ENCODE measurements around the gene RAB4A.

The RAB4A gene

GRCh38 chr1:229243638-229244037 lies 27.3 kb upstream of the RAB4A start:
- DNase-seq (ENCODE audit: low read depth in 2 of 2, low spot score in 1 of 2): no peak

- no peak for DNase-seq (ENCODE audit: low read depth in 2 of 2, low spot score in 1 of 2)
Measured at GRCh38 chr1:229244091-229244490, 26.8 kb upstream of the RAB4A start.

GRCh38 chr1:229247871-229248270 lies 23.0 kb upstream of the RAB4A start:
- DNase-seq (ENCODE audit: low read depth in 2 of 2, low spot score in 1 of 2): no peak

DNA sequence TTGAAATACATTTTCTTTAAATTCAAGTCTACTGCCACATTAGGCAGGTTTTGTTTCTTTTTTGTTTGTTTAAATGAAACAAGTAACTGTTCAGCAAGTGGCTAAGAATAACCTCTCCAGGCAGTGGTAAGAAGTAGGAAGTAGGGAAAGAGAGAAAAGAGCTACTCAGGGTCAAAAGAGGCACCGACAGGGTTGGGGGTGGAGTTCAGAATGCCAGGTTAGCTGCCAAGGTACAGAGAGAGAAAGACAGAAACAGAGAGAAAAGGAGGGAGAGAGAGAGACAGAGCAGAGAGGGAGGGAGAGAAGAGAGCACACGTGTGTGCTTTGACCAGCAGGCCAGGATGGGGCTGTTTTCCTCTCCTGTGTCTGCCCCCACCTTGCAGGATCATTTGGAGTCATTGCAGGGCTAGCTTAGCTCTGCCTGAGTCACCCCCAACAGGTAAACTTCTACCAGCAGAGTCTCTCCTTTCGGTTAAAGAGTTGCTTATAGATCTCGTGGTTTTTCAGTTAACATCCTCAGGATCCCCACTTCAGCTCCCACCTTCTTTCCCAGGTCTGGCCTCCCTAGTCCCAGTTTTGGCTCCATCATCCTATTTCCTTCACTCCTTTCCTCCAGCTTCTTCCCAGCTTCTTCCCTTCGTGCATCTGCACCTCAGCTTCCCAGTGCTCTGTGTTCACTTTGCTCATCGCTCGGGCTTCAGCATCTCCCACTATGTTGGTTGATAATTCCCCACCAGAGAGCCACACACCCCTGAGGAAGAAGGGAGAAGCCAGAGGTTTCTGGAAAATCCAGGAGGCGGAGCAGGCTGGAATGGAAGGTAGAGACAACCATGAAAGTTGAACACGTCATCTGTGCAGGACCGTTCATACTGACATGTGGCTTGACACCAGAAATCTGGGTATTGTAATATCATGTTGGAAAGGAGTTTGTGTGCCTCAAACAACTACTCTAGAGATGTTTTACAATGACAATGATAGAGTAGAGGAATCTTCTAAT lies 21.8 kb upstream of the RAB4A start:
- DNase-seq (ENCODE audit: low read depth in 2 of 2, low spot score in 1 of 2): no peak

DNA sequence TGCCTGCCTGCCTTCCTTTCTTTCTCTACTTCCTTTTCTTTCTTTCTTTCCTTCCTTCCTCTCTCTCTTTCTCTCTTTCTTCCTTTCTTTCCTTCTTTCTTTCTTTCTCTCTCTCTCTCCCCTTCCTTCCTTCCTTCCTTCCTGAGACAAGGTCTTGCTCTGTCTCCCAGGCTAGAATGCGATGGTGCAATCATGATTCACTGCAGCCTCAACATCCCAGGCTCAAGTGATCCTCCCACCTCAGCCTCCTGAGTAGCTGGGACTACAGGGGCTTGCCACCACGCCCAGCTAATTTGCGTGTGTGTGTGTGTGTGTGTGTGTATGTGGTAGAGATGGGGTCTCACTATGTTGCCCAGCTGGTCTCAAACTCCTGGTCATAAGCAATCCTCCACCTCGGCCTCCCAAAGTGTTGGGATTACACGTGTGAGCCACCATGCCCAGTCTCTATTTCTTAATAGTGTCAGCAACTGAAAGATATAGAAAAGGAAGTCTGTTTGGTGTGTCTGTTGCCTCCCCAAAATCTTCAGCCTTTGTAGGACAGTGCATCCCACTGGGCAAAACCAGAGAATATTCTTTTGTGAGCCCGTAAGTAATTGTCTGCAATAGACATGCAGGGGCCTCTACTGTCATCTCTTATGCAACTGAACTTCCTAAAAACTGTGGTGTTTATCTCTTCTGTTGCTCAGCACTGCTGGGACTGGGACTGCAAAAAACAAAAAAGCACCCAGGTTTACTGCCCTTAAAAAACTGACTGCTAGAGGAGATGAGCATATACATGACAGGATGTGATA lies 20.9 kb upstream of the RAB4A start:
- no peak for DNase-seq (ENCODE audit: low read depth in 2 of 2, low spot score in 1 of 2)

DNA sequence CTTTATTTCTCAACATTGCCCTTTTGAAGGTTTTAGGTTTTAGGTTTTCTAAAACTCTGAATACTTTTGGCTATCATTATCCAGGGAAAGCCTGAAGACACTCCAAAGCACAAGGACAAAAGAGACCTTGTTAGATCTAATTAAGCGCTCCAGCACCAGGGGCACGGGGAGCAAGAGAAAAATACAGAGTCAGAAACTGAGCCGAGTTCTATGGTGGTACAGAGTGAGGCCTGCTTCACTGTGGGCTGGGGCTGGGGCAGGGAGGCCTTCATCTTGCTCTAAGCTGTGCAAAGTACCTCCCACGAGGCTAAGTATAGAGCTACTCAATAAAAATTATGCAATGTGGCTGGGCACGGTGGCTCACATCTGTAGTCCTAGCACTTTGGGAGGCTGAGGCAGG lies 19.7 kb upstream of the RAB4A start:
- no peak for DNase-seq (ENCODE audit: low read depth in 2 of 2, low spot score in 1 of 2)

DNA sequence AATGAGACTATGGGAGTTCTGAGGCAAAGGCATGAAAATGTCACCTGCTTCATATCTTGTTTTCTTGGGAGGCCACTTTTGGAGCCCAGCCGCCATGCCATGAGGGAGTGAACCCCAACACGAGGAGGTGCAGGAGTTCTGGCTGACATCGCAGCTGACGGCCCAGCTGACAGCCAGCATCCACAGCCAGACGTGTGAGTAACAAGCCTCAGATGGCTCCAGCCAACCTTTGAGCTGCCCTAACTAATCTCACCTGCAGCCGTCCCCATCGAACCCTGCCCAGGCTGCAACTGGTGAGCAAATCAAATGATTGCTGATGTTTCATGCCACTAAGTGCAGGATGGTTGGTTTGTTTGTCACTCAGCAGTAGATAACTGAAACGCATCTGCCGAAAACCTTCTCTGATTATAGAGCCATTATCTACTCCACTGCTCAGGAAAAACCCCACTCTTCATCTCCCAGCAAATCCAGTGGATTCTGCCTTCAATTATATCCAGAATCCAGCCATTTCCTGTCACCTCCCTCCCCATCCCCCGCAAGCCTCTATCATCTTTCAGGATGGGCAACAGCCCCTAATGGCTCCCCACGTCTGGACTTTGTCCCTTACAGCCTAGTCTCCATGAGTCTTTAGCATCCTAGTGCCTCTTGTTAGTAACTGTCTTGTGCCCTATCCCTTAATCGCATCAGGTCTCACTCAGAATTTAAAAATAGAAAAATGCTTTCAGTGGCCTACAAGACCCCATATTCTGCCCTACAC lies 18.5 kb upstream of the RAB4A start:
- no peak for DNase-seq (ENCODE audit: low read depth in 2 of 2, low spot score in 1 of 2)

DNA sequence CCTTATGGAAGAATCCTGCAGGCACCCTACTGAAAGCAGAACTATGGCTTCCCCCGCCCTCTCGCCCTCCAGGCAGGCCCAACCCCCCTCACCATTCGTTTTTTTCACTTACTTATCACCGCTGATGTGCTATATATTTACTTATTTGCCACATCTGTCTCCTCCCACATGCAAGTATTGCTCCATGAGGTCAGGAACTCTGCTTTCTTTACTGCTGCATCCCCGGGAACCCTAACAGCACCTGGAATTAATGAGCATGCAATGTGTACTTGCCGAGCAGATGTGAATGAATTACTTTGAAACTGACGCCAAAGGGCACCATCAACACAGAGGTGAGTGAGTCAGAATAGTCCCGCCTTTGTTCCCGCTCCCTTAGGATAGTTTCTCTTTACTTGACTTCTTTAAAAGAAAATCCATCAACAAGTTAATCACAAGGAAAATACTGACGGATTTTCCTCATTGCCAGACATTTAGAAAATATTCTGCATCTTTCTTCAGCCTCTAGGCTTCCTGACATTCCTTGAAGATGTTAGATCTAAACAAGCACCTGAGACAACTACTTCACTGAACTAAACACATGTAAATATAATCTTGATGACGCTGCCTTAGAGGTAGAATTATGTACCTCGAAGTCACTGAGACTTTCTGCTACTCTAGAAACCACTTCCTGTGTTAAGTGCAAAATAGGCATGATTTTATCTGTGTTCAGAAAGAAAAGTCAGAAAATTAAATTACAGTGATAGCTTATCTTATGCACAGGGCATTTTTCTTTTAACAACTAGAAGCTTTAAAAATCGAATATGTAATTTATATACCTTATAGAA lies 17.5 kb upstream of the RAB4A start:
- no peak for DNase-seq (ENCODE audit: low read depth in 2 of 2, low spot score in 1 of 2)

GRCh38 chr1:229254910-229255541 lies 15.9 kb upstream of the RAB4A start:
- DNase-seq (ENCODE audit: low read depth in 2 of 2, low spot score in 1 of 2): no peak

DNA sequence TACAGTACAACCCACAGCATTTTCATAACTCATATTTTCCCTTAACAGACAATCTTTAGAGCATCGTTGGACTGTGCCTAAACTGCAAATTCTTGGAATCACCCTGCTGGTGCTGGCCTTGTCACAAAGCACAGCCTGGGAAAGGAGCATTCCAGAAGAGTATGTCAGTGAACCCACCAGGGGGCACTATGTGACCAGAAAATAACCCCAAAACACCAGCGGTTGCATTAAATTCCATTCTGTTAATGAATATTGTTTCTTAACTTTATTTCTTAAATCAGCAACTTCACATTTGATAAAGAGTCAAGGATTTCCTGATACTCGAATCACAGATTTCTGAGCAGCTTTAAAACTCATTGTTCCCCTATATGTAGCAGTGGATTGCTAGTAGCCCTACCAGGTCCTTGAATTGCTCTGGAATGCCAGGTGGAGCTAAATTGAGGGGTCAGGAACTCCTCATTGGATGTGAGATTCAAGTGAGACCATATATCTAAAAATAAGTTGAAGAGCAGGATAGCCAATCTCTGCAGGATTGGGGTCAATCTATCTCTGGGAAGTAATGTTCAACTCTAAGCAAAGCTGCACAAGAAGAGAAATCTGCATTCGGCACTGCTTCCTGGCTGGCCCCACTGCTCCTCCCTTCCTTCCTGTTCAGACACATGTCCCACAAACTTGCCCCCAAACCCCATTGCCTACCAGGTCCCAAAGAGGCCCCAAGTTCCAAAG lies 12.7 kb upstream of the RAB4A start:
- DNase-seq (ENCODE audit: low read depth in 2 of 2, low spot score in 1 of 2): peak; percentile 23 to 49

GRCh38 chr1:229258757-229259060 lies 12.2 kb upstream of the RAB4A start:
- no peak for DNase-seq (ENCODE audit: low read depth in 2 of 2, low spot score in 1 of 2)

- no peak for DNase-seq (ENCODE audit: low read depth in 2 of 2, low spot score in 1 of 2)
Measured at GRCh38 chr1:229260297-229260696, 10.6 kb upstream of the RAB4A start.

DNA sequence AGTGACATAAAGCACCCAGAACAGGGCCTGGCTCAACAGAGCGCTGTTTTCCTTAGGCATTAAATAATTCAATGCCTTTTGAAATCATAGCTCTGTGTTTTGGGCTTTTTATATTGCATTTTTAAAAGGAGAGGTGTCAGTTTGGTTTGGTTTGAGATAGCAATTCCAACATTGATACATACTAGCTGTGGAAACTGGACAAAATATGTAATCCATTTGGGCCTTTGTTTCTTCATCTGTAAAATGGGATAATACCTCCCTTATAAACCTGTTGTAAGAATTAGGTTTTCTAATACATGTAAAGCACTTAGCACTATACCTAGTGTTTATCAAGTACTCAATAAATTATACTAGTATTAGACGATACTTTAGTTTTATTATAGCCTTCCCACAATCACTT lies 8.7 kb upstream of the RAB4A start:
- no peak for DNase-seq (ENCODE audit: low read depth in 2 of 2, low spot score in 1 of 2)

- DNase-seq (ENCODE audit: low read depth in 2 of 2, low spot score in 1 of 2): no peak
Measured at GRCh38 chr1:229263254-229263653, 7.7 kb upstream of the RAB4A start.

- DNase-seq (ENCODE audit: low read depth in 2 of 2, low spot score in 1 of 2): no peak
Measured at GRCh38 chr1:229264068-229264467, 6.8 kb upstream of the RAB4A start.

- DNase-seq (ENCODE audit: low read depth in 2 of 2, low spot score in 1 of 2): no peak
Measured at GRCh38 chr1:229264487-229264886, 6.4 kb upstream of the RAB4A start.

DNA sequence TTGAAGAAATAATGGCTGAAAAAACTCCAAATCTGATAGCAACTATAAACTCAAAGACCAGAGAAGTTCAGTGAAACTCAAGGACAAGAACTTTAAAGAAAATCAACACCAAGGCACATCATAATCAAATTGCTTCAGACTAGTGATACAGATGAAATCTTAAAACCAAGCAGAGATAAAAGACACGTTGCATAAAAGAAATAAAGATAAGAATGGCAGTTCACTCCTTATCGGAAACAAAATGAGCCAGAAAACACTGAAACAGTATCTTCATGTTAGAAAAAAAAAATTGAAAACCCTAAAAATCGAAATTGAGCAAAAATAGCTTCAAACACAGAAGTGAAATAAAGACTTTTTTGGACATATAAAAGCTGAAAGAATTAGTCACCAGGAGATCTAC lies 4.6 kb upstream of the RAB4A start:
- DNase-seq (ENCODE audit: low read depth in 2 of 2, low spot score in 1 of 2): no peak

GRCh38 chr1:229266832-229267500 lies 3.9 kb upstream of the RAB4A start:
- no peak for DNase-seq (ENCODE audit: low read depth in 2 of 2, low spot score in 1 of 2)

- DNase-seq (ENCODE audit: low read depth in 2 of 2, low spot score in 1 of 2): no peak
Measured at GRCh38 chr1:229268505-229268904, 2.4 kb upstream of the RAB4A start.
